Breast epithelium (tissue), 3 donors: ENCODE data around the gene KLF15.

Experiments used
- CTCF ChIP-seq, 3 donors: fragments of 450-650 bp; IDR thresholded peaks; one replicate each; pipeline ENCODE4 v1.5.1; 2016 to 2017; ENCODE audit warnings: antibody characterized with exemption in 3 of 3, mild to moderate bottlenecking in 3 of 3, moderate library complexity in 3 of 3
- POLR2A ChIP-seq: fragments of 450-650 bp; IDR thresholded peaks from one replicate; pipeline ENCODE4 v1.6.1; 2016; ENCODE audit warnings: antibody characterized with exemption, mild to moderate bottlenecking, moderate library complexity

- no peak for TF ChIP-seq CTCF (IDR thresholded peaks at IDR 0.05)
- no peak for TF ChIP-seq POLR2A
These were observed 10.7 kb downstream of the KLF15 start for GRCh38 chr3:126346466-126346865.
